OCI-LY7 (cell line): ENCODE data around the gene GTPBP6.

Experiments
- EZH2phosphoT487 ChIP-seq: fragments of 200-600 bp; sonication (generic); IDR thresholded peaks from 2 replicates; pipeline ENCODE4 v1.6.1; 2018; ENCODE audit warnings: low read depth, borderline replicate concordance, mild to moderate bottlenecking, mixed run types, antibody characterized with exemption, low read length, moderate library complexity, mixed read lengths
- TF ChIP-seq, protein P1 (sequence below): fragments of 200-600 bp; sonication (generic); conservative IDR thresholded peaks from 2 replicates; pipeline ENCODE4 v1.5.1; 2014; ENCODE audit warnings: mild to moderate bottlenecking, antibody characterized with exemption, low read length, moderate library complexity, mixed read lengths

DNA sequence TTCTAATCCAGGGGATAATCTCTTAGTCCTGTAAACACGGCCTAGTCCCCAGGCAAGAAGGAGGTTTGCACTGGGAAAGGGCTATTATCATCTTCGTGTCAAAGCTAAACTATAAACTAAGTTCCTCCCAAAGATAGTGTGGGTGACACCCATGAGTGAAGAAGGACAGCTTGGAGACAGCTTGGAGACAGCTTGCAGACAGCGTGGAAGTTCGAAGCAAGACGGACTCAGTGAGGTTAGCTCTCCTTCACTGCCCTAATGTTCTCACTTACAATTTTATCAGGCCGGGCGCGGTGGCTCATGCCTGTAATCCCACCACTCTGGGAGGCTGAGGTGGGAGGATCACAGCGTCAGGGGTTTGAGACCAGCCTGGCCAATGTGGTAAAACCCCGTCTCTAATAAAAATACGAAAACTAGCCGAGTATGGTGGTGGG is 56.7 kb downstream of the GTPBP6 start:
- TF ChIP-seq, protein P1, sequence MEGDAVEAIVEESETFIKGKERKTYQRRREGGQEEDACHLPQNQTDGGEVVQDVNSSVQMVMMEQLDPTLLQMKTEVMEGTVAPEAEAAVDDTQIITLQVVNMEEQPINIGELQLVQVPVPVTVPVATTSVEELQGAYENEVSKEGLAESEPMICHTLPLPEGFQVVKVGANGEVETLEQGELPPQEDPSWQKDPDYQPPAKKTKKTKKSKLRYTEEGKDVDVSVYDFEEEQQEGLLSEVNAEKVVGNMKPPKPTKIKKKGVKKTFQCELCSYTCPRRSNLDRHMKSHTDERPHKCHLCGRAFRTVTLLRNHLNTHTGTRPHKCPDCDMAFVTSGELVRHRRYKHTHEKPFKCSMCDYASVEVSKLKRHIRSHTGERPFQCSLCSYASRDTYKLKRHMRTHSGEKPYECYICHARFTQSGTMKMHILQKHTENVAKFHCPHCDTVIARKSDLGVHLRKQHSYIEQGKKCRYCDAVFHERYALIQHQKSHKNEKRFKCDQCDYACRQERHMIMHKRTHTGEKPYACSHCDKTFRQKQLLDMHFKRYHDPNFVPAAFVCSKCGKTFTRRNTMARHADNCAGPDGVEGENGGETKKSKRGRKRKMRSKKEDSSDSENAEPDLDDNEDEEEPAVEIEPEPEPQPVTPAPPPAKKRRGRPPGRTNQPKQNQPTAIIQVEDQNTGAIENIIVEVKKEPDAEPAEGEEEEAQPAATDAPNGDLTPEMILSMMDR = no peak
- no peak for TF ChIP-seq EZH2phosphoT487
